ENCODE data around the gene MAP3K15. TPM values are rescaled to one million over a fixed set of nuclear protein-coding genes. Genes with fewer than 3 reads are reported as not detected.

MAP3K15 gene
- total RNA-seq, 1 experiment from 2014 or later, result 1.2 TPM

DNA sequence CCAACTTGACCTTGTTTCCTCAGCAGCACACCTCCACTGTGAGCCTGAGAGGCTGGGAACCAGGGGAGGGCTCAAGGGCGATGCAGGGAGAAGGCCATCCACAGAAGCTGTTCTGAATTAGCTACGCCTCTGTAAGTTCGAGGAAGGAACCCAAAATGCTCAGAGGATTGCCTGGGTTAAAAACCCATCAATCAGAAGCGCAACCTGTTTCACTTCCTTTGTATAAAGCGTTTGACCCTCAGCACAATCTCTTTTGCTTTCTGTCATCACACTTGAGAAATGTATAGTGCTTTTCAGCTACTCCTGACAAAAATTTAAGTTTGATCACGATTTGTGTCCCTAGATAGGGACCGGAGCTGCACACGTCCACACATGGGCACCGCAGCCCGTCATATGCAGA lies 48.0 kb upstream of the MAP3K15 start:
- Histone ChIP-seq H3T11ph (ENCODE audit: low read length) (no peak overlapping the region), H3K18ac (ENCODE audit: insufficient read length, low read depth, low read length) (no peak overlapping the region), H3K4me2 (ENCODE audit: insufficient read depth, insufficient read length, low read length) (no peak overlapping the region), H3K56ac (ENCODE audit: insufficient read length, low read depth, low read length) (no peak overlapping the region), H3K23ac (ENCODE audit: insufficient read length, low read depth, low read length) (no peak overlapping the region), H3K14ac (ENCODE audit: insufficient read depth, low read length) (no peak overlapping the region), H2BK120ac (ENCODE audit: low read depth, low read length, poor library complexity, severe bottlenecking) (no peak overlapping the region), H2BK15ac (ENCODE audit: low read depth, low read length) (no peak overlapping the region), H2BK12ac (ENCODE audit: insufficient read length, low read depth, low read length) (no peak overlapping the region), H3K23me2 (ENCODE audit: insufficient read length, low read depth, low read length, poor library complexity, severe bottlenecking) (no peaks in the 10 kb centered on the region), H2AFZ (ENCODE audit: low read length) (no peak overlapping the region), H4K91ac (ENCODE audit: insufficient read length, low read depth, low read length) (no peak overlapping the region), H3K79me2 (ENCODE audit: insufficient read depth, low read length) (no peaks in the 10 kb centered on the region), H2AK5ac (ENCODE audit: insufficient read length, low read length) (no peak overlapping the region), H3K9ac (ENCODE audit: extremely low read depth, insufficient read length, low read length) (no peak overlapping the region), H3K27ac (ENCODE audit: insufficient read length, low read depth, low read length) (no peak overlapping the region), H3K79me1 (ENCODE audit: insufficient read depth, low read depth, low read length, poor library complexity, severe bottlenecking) (no peaks in the 10 kb centered on the region), H4K5ac (ENCODE audit: insufficient read length, low read depth, low read length) (no peak overlapping the region), H2BK20ac (ENCODE audit: low read depth, low read length, poor library complexity, severe bottlenecking) (no peak overlapping the region), H3K9me3 (ENCODE audit: control insufficient read depth, low read depth, low read length) (peaks cover 46% of the 10 kb centered on the region), H3K4me1 (ENCODE audit: insufficient read depth, low read length) (no peaks in the 10 kb centered on the region; the same call in 1 of the 2 replicates), H2BK5ac (ENCODE audit: insufficient read length, low read length) (no peak overlapping the region), H3K4ac (ENCODE audit: low read depth, low read length) (no peak overlapping the region), H3K27me3 (ENCODE audit: insufficient read depth, low read length) (no peaks in the 10 kb centered on the region), H4K20me1 (ENCODE audit: control insufficient read depth, insufficient read depth, insufficient read length) (no peaks in the 10 kb centered on the region), H4K8ac (replicated peaks; ENCODE audit: insufficient read length, low read depth, low read length) (no peak overlapping the region)
- WGBS (ENCODE audit: extremely low coverage, insufficient read length, low lambda C conversion rate), result no CpG with 5 or more reads among the region's 10 CpGs
- Mint-ChIP-seq H3K4me1 (peaks cover 2 to 9% of the 10 kb centered on the region in 2 experiments; a peak in 2 of 4 replicates), H3K27me3 (ENCODE audit: low read depth) (no peaks in the 10 kb centered on the region; the same call in 1 of the 2 replicates), H3K4me3 (no peak overlapping the region), H3K9me3 (peaks cover 64 to 66% of the 10 kb centered on the region in 2 experiments), H3K27ac (no peak overlapping the region), H3K36me3 (ENCODE audit: insufficient read depth in 1 of 3, low read depth in 3 of 3) (peaks cover 0 to 6% (median 4%) of the 10 kb centered on the region in 3 experiments; a peak in 3 of 7 replicates)
- TF ChIP-seq, protein P1, sequence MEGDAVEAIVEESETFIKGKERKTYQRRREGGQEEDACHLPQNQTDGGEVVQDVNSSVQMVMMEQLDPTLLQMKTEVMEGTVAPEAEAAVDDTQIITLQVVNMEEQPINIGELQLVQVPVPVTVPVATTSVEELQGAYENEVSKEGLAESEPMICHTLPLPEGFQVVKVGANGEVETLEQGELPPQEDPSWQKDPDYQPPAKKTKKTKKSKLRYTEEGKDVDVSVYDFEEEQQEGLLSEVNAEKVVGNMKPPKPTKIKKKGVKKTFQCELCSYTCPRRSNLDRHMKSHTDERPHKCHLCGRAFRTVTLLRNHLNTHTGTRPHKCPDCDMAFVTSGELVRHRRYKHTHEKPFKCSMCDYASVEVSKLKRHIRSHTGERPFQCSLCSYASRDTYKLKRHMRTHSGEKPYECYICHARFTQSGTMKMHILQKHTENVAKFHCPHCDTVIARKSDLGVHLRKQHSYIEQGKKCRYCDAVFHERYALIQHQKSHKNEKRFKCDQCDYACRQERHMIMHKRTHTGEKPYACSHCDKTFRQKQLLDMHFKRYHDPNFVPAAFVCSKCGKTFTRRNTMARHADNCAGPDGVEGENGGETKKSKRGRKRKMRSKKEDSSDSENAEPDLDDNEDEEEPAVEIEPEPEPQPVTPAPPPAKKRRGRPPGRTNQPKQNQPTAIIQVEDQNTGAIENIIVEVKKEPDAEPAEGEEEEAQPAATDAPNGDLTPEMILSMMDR (conservative IDR thresholded peaks at IDR 0.05), result no peak
- no peak for DNase-seq
